Type B pancreatic cell (in vitro differentiated cells): ENCODE data around the gene PGM2L1. TPM values are rescaled to one million over a fixed set of nuclear protein-coding genes. Genes with fewer than 3 reads are reported as not detected.

Source experiments
- DNase-seq: peaks from one replicate; pipeline ENCODE4 v3.0.0; 2021; ENCODE audit warnings: mixed read lengths; ENCODE audit not compliant: unreplicated experiment; ENCODE audit errors: extremely low spot score
- H3K27ac Mint-ChIP-seq: 2 replicates; pipeline ENCODE4 v1.8.0; 2021; ENCODE audit warnings: mild to moderate bottlenecking, mixed read lengths
- H3K27me3 Mint-ChIP-seq: 2 replicates; pipeline ENCODE4 v1.8.0; 2021; ENCODE audit warnings: mixed read lengths
- H3K36me3 Mint-ChIP-seq: 2 replicates; pipeline ENCODE4 v1.8.0; 2021; ENCODE audit warnings: mixed read lengths
- H3K4me1 Mint-ChIP-seq: one replicate; pipeline ENCODE4 v1.8.0; 2021; ENCODE audit warnings: mixed read lengths; ENCODE audit not compliant: unreplicated experiment
- H3K4me3 Mint-ChIP-seq: 2 replicates; pipeline ENCODE4 v1.8.0; 2021; ENCODE audit warnings: mild to moderate bottlenecking, mixed read lengths
- H3K9me3 Mint-ChIP-seq: 2 replicates; pipeline ENCODE4 v1.8.0; 2021; ENCODE audit warnings: mixed read lengths
- CTCF ChIP-seq: fragments of 200-600 bp; sonication (generic); conservative IDR thresholded peaks from 2 replicates; pipeline ENCODE4 v1.5.0; 2021; ENCODE audit warnings: antibody characterized with exemption, mild to moderate bottlenecking
- microRNA-seq: library from miRNA; unstranded; fragments of <30 nt; microRNA quantifications from one replicate; pipeline ENCODE4, GENCODE V29; 2020
- total RNA-seq: library from RNA; stranded (reverse); gene quantifications from 2 replicates; pipeline ENCODE4 v1.2.1, GENCODE V29; 2021; ENCODE audit warnings: low replicate concordance

Gene PGM2L1
- total RNA-seq, 1 donor from 2014 or later, result 10.3 TPM

GRCh38 chr11:74284466-74284865 lies 113.8 kb downstream of the PGM2L1 start:
- Mint-ChIP-seq H3K27ac (no peak overlapping the region), H3K36me3 (no peaks in the 10 kb centered on the region), H3K4me3 (no peak overlapping the region), H3K4me1 (no peaks in the 10 kb centered on the region), H3K9me3 (no peaks in the 10 kb centered on the region), H3K27me3 (peaks cover 7% of the 10 kb centered on the region)
- TF ChIP-seq CTCF, result no peak
- no peak for DNase-seq

GRCh38 chr11:74283580-74284180 lies 114.6 kb downstream of the PGM2L1 start:
- Mint-ChIP-seq H3K4me1 (no peaks in the 10 kb centered on the region), H3K4me3 (no peak overlapping the region), H3K27me3 (peaks cover 7% of the 10 kb centered on the region), H3K36me3 (no peaks in the 10 kb centered on the region), H3K9me3 (no peaks in the 10 kb centered on the region), H3K27ac (no peak overlapping the region)
- no peak for TF ChIP-seq CTCF
- DNase-seq, result no peak

GRCh38 chr11:74282914-74283371 lies 115.3 kb downstream of the PGM2L1 start:
- no peak for DNase-seq
- Mint-ChIP-seq H3K27me3 (peaks cover 7% of the 10 kb centered on the region), H3K4me1 (no peaks in the 10 kb centered on the region), H3K27ac (no peak overlapping the region), H3K4me3 (no peak overlapping the region), H3K36me3 (no peaks in the 10 kb centered on the region), H3K9me3 (no peaks in the 10 kb centered on the region)
- TF ChIP-seq CTCF, result no peak

GRCh38 chr11:74282421-74282820 lies 115.8 kb downstream of the PGM2L1 start:
- Mint-ChIP-seq H3K4me3 (no peak overlapping the region), H3K9me3 (no peaks in the 10 kb centered on the region), H3K36me3 (no peaks in the 10 kb centered on the region), H3K27me3 (peaks cover 7% of the 10 kb centered on the region), H3K27ac (no peak overlapping the region), H3K4me1 (no peaks in the 10 kb centered on the region)
- TF ChIP-seq CTCF, result no peak
- DNase-seq, result no peak

GRCh38 chr11:74280494-74280893 lies 117.7 kb downstream of the PGM2L1 start:
- no peak for DNase-seq
- no peaks in the 10 kb centered on the region for H3K9me3 Mint-ChIP-seq
- no peak overlapping the region for H3K27ac Mint-ChIP-seq
- H3K4me1 Mint-ChIP-seq, result no peaks in the 10 kb centered on the region
- TF ChIP-seq CTCF, result no peak
- H3K36me3 Mint-ChIP-seq, result no peaks in the 10 kb centered on the region
- no peak overlapping the region for H3K4me3 Mint-ChIP-seq
- H3K27me3 Mint-ChIP-seq, result peaks cover 4% of the 10 kb centered on the region

Small RNA genes within 50 kb of the gene (microRNA-seq; reads per million reads assigned to microRNA genes)
- 1.1 reads per million for gene MIR548AL

Other genes with a start within 250 kb of the PGM2L1 start
- gene C2CD3, start 227.4 kb downstream of the PGM2L1 start, total RNA-seq, result 34.2 and 36.8 TPM in 2 replicates
- gene PPME1, start 227.1 kb downstream of the PGM2L1 start, total RNA-seq, result 44.8 and 45.0 TPM in 2 replicates
- gene P4HA3, start 86.8 kb downstream of the PGM2L1 start, total RNA-seq, result 0.17 and 0.34 TPM in 2 replicates
- 7.3 and 12.5 TPM in 2 replicates for gene KCNE3, start 69.1 kb upstream of the PGM2L1 start, total RNA-seq
- 5.5 and 5.6 TPM in 2 replicates for gene LIPT2, start 95.3 kb upstream of the PGM2L1 start, total RNA-seq
- gene POLD3, start 194.1 kb upstream of the PGM2L1 start, total RNA-seq, result 19.9 and 32.9 TPM in 2 replicates